ENCODE results near the gene GDPD4.

- TF ChIP-seq, protein P1, sequence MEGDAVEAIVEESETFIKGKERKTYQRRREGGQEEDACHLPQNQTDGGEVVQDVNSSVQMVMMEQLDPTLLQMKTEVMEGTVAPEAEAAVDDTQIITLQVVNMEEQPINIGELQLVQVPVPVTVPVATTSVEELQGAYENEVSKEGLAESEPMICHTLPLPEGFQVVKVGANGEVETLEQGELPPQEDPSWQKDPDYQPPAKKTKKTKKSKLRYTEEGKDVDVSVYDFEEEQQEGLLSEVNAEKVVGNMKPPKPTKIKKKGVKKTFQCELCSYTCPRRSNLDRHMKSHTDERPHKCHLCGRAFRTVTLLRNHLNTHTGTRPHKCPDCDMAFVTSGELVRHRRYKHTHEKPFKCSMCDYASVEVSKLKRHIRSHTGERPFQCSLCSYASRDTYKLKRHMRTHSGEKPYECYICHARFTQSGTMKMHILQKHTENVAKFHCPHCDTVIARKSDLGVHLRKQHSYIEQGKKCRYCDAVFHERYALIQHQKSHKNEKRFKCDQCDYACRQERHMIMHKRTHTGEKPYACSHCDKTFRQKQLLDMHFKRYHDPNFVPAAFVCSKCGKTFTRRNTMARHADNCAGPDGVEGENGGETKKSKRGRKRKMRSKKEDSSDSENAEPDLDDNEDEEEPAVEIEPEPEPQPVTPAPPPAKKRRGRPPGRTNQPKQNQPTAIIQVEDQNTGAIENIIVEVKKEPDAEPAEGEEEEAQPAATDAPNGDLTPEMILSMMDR (conservative IDR thresholded peaks at IDR 0.05): no peak
- no peak for TF ChIP-seq ZFX (IDR thresholded peaks at IDR 0.05)
These were observed 118.0 kb downstream of the GDPD4 start for GRCh38 chr11:77183431-77183984.
